ENCODE data around the gene INSM2.

Gene INSM2

GRCh38 chr14:35578639-35579038, 44.7 kb downstream of the INSM2 start:
- no peak for TF ChIP-seq CTCF (conservative IDR thresholded peaks at IDR 0.05; ENCODE audit: low read depth, low read length)
- DNase-seq (ENCODE audit: low read depth): no peak
- no peak overlapping the region for H3K4me3 ChIP-seq (ENCODE audit: low read depth, low read length)
